GM18868 (cell line): ENCODE results near the gene MROH7.
"Not testable (repeated sequence)": the region's sequence is repeated elsewhere in the genome, so short reads cannot be mapped to it uniquely, and the experiment has no call there.

ENCODE experiments used
- ATAC-seq: cut with Tn5 transposase; IDR thresholded peaks from one replicate; pipeline ENCODE4 v1.9.1; 2021; ENCODE audit warnings: mild to moderate bottlenecking, moderate library complexity; ENCODE audit not compliant: unreplicated experiment

Gene MROH7

GRCh38 chr1:54609301-54609921 lies 32.2 kb upstream of the MROH7 start:
- no peak for ATAC-seq

- no peak for ATAC-seq
Measured at GRCh38 chr1:54610048-54610447, 31.5 kb upstream of the MROH7 start.

GRCh38 chr1:54610601-54611580 lies 30.7 kb upstream of the MROH7 start:
- ATAC-seq = no peak

- no peak for ATAC-seq
Measured at GRCh38 chr1:54611621-54612020, 30.0 kb upstream of the MROH7 start.

- ATAC-seq = no peak
Measured at GRCh38 chr1:54614024-54614423, 27.6 kb upstream of the MROH7 start.

- no peak for ATAC-seq
Measured at GRCh38 chr1:54614563-54614962, 27.0 kb upstream of the MROH7 start.

- ATAC-seq = no peak
Measured at GRCh38 chr1:54615531-54616279, 25.9 kb upstream of the MROH7 start.

GRCh38 chr1:54619749-54620148 lies 21.8 kb upstream of the MROH7 start:
- no peak for ATAC-seq

GRCh38 chr1:54623216-54624007 lies 18.2 kb upstream of the MROH7 start, which contains the start of gene FAM151A:
Gene FAM151A (minus strand): TSS chr1:54623525. CDS start chr1:54623395, 130 bp downstream.
- ATAC-seq = no peak

- ATAC-seq = no peak
Measured at GRCh38 chr1:54624466-54625464, 16.8 kb upstream of the MROH7 start.

GRCh38 chr1:54627196-54627595 lies 14.4 kb upstream of the MROH7 start:
- ATAC-seq = no peak

- ATAC-seq = not testable (repeated sequence)
Measured at GRCh38 chr1:54635804-54636203, 5.8 kb upstream of the MROH7 start.

GRCh38 chr1:54636461-54637446 lies 4.8 kb upstream of the MROH7 start:
- ATAC-seq = not testable (repeated sequence)

- ATAC-seq = no peak
Measured at GRCh38 chr1:54640361-54640760, 1.2 kb upstream of the MROH7 start.

- ATAC-seq = no peak
Measured at GRCh38 chr1:54643736-54644135, 2.1 kb downstream of the MROH7 start.

GRCh38 chr1:54645806-54646676 lies 4.5 kb downstream of the MROH7 start:
- ATAC-seq = no peak
